Gastroesophageal sphincter (tissue), 3 donors: Measurements from ENCODE around the gene ZNF385A.

Experiments used
- EP300 ChIP-seq: sonication (generic); formaldehyde crosslinking; IDR thresholded peaks from one replicate; pipeline ENCODE4 v1.6.1; 2017; ENCODE audit warnings: antibody characterized with exemption, mild to moderate bottlenecking
- POLR2A ChIP-seq, 2 donors: fragments of 450-650 bp; IDR thresholded peaks; one replicate each; pipeline ENCODE4 v1.6.1; 2017; ENCODE audit warnings: antibody characterized with exemption in 2 of 2, mild to moderate bottlenecking in 2 of 2, moderate library complexity in 1 of 2
- POLR2AphosphoS5 ChIP-seq: sonication (generic); formaldehyde crosslinking; IDR thresholded peaks from one replicate; pipeline ENCODE4 v1.6.1; 2017; ENCODE audit warnings: antibody characterized with exemption
- TF ChIP-seq, protein P1 (sequence below), 4 experiments: fragments of 200-600 bp in 2 of 4; fragments of 450-650 bp in 2 of 4; sonication (generic) in 1 of 4; IDR thresholded peaks; one replicate each; pipeline ENCODE4 v1.5.1; 2017 to 2019; ENCODE audit warnings: antibody characterized with exemption in 4 of 4, mild to moderate bottlenecking in 2 of 4, moderate library complexity in 2 of 4

DNA sequence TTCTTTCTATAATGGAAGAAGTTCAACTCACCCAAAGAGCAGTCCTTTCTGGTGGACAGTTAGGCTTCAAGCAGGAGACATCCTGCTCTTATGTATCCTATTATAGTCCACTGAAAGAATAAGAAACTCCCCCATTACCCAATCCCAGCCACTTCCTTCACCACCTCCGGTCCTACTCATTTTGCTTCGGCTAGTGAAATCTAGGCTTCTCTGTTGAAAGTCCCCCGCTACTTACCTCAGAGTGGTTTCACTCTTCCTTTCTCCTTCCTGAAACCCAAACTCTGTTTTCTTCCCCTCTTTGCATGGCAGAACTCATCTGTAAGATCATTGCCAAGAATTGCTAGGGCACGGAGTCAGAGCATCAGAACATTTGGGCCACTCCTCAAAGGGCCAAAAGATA lies 20.1 kb downstream of the ZNF385A start, which contains the start of gene GPR84:
- TF ChIP-seq, protein P1, sequence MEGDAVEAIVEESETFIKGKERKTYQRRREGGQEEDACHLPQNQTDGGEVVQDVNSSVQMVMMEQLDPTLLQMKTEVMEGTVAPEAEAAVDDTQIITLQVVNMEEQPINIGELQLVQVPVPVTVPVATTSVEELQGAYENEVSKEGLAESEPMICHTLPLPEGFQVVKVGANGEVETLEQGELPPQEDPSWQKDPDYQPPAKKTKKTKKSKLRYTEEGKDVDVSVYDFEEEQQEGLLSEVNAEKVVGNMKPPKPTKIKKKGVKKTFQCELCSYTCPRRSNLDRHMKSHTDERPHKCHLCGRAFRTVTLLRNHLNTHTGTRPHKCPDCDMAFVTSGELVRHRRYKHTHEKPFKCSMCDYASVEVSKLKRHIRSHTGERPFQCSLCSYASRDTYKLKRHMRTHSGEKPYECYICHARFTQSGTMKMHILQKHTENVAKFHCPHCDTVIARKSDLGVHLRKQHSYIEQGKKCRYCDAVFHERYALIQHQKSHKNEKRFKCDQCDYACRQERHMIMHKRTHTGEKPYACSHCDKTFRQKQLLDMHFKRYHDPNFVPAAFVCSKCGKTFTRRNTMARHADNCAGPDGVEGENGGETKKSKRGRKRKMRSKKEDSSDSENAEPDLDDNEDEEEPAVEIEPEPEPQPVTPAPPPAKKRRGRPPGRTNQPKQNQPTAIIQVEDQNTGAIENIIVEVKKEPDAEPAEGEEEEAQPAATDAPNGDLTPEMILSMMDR (IDR thresholded peaks at IDR 0.05), result no peak
- TF ChIP-seq POLR2A (IDR thresholded peaks at IDR 0.05), result no peak
- no peak for TF ChIP-seq POLR2AphosphoS5
- TF ChIP-seq EP300, result no peak
